ENCODE measurements around the gene RASSF1.

The RASSF1 gene

DNA sequence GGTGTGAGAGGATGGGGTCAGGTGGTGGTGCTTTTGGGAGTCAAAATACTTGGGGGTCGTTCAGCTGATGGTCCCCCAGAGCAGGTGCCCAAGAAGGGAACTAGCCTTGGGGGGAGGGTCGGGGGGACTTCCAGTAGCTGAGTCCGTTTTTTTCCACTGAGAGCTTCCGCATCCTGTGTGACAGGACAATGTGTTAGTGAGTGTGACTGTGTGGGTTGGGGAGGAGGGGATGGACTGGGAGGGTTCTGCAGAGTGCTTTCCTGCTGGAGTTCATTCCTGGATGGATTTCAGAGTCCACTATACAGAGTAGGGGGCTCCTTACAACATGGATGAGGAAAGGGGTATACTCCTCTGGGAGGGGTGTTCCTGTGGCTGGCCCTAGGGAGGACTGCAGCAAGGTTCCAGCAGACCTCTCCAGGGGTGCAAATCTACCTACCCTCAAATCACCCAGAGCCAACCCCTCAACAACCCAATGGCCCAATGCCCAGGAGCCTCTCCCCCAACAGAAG lies 17.5 kb downstream of the RASSF1 start:
- ATAC-seq (ENCODE audit: low read depth), result no peak
- peaks cover 39% of the 10 kb centered on the region for H3K36me3 ChIP-seq (ENCODE audit: low read depth)
- H3K27ac ChIP-seq (ENCODE audit: poor library complexity, severe bottlenecking), result peak overlapping the region; percentile 6
- no peaks in the 10 kb centered on the region for H3K4me1 ChIP-seq (ENCODE audit: insufficient read depth, poor library complexity, severe bottlenecking)
- no peak overlapping the region for H3K4me3 ChIP-seq (ENCODE audit: severe bottlenecking)
- no peaks in the 10 kb centered on the region for H3K27me3 ChIP-seq (ENCODE audit: insufficient read depth, poor library complexity, severe bottlenecking)
- TF ChIP-seq, protein P1, sequence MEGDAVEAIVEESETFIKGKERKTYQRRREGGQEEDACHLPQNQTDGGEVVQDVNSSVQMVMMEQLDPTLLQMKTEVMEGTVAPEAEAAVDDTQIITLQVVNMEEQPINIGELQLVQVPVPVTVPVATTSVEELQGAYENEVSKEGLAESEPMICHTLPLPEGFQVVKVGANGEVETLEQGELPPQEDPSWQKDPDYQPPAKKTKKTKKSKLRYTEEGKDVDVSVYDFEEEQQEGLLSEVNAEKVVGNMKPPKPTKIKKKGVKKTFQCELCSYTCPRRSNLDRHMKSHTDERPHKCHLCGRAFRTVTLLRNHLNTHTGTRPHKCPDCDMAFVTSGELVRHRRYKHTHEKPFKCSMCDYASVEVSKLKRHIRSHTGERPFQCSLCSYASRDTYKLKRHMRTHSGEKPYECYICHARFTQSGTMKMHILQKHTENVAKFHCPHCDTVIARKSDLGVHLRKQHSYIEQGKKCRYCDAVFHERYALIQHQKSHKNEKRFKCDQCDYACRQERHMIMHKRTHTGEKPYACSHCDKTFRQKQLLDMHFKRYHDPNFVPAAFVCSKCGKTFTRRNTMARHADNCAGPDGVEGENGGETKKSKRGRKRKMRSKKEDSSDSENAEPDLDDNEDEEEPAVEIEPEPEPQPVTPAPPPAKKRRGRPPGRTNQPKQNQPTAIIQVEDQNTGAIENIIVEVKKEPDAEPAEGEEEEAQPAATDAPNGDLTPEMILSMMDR (IDR thresholded peaks at IDR 0.05; ENCODE audit: poor library complexity, severe bottlenecking), result no peak
- no peaks in the 10 kb centered on the region for H3K9me3 ChIP-seq (ENCODE audit: severe bottlenecking)
- no peak for DNase-seq (ENCODE audit: low spot score)

DNA sequence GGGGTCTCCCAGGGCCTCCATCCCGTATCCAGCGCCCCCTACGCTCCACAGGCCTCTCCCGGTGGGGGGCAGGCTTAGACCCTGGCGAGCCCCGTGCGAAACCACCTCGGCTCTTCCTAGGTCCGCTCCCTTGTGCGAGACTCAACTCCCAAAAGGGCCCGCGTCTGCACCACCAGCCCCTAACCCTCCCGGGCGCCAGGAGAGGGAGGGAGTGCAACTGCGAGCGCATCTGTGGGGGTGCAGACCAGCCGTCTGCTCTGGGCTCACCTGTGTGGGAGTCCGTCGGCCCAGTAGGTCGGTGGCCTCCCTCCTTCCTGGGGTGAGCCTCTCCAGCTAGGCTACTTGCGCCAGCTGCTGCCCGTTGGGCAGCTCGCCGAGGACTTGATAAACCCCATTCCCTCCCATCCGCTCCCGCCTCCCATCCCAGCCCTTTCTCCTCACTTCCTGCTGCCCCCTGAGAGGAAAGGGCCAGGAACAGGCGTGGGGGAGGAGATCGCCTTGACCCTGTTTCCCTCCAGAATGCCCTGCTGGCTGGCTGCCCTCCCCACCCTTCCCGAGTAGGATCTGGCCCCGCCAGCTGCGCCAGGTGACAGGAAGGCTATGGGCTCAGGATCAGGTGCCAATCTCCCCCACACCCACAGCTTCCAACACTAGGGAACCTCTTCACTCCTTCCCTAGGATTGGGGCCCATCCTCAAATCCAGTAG lies 18.1 kb downstream of the RASSF1 start, which contains the start of gene HYAL2:
HYAL2 (minus strand) TSS at position 360 of the 706 bp plus-strand sequence. CDS start 2,256 bp downstream, outside the sequence.
- ATAC-seq (ENCODE audit: low read depth) (no peak), DNase-seq (ENCODE audit: low spot score) (peak; percentile 52)
- no peaks in the 10 kb centered on the region for H3K27me3 ChIP-seq (ENCODE audit: insufficient read depth, poor library complexity, severe bottlenecking)
- H3K27ac ChIP-seq (ENCODE audit: poor library complexity, severe bottlenecking), result peak within 1 kb of the TSS; percentile 59
- TF ChIP-seq, protein P1 (IDR thresholded peaks at IDR 0.05; ENCODE audit: poor library complexity, severe bottlenecking), result no peak
- H3K9me3 ChIP-seq (ENCODE audit: severe bottlenecking), result no peaks in the 10 kb centered on the region
- peaks cover 45% of the 10 kb centered on the region for H3K36me3 ChIP-seq (ENCODE audit: low read depth)
- peaks cover 5% of the 10 kb centered on the region for H3K4me1 ChIP-seq (ENCODE audit: insufficient read depth, poor library complexity, severe bottlenecking)
- peak within 1 kb of the TSS; percentile 83 for H3K4me3 ChIP-seq (ENCODE audit: severe bottlenecking)

DNA sequence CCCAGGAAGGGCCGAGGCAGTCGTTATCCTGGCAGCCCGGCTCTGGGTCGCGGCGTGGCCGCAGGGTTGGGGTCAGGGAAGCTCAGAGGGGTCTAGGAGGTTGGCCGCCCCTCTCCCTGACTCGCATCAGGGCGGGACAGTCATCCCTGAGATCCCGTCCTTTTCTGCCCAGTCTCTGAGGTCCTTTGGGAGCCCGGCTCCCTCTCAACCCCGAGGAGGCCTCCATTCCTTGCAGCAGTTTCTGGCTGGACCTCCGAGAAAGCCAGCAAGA lies 18.6 kb downstream of the RASSF1 start:
- peak overlapping the region; percentile 83 for H3K4me3 ChIP-seq (ENCODE audit: severe bottlenecking)

DNA sequence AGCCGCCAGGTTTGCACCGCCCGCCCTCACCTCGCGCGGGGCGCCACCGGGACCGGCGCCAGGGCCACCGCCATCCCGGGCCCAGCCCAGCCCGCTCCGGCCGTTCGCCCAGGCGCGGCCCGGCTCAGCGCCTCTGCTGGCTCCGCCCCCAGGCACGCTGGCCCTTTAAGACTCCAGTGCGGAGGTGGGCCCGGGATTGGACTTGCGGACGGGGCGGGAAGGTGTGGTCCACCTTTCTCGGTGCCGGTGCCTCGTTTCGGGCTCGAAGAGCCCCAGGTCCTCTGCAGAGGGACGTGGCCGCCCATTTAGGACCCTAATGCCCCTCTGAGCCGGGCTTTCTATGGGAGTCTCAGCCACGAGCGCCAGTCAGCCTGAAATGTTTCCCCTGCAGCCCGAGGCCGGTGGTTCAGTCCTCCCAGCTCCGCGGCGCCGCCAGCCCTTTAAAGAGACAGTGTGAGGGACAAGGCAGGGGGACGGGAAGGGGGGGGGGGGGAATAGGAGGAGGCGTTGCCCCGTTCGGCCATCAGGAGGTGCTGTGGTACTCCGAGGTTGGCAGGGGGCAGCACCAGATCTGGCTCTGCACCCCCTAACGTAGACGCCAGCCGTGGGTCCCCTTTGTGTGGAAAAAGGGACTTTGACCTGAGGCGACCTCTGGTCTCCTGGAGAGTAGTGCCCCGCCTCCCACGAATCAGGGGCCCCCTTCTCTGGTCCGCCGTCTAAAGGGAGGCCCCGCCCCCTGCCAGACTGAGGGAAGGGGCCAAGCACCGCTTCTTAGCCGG lies 19.1 kb downstream of the RASSF1 start:
- Histone ChIP-seq H3K4me1 (ENCODE audit: insufficient read depth, poor library complexity, severe bottlenecking) (peaks cover 12% of the 10 kb centered on the region), H3K4me3 (ENCODE audit: severe bottlenecking) (peak overlapping the region; percentile 83), H3K27ac (ENCODE audit: poor library complexity, severe bottlenecking) (peak overlapping the region; percentile 59), H3K9me3 (ENCODE audit: severe bottlenecking) (no peaks in the 10 kb centered on the region), H3K36me3 (ENCODE audit: low read depth) (peaks cover 42% of the 10 kb centered on the region), H3K27me3 (ENCODE audit: insufficient read depth, poor library complexity, severe bottlenecking) (no peaks in the 10 kb centered on the region)
- DNase-seq (ENCODE audit: low spot score), result peak; percentile 92
- TF ChIP-seq, protein P1 (IDR thresholded peaks at IDR 0.05; ENCODE audit: poor library complexity, severe bottlenecking), result peak; percentile 75
- ATAC-seq (ENCODE audit: low read depth), result peak; percentile 49

More for the DNA sequence above, 18.6 kb downstream of the RASSF1 start:
- Histone ChIP-seq H3K36me3 (ENCODE audit: low read depth) (peaks cover 47% of the 10 kb centered on the region), H3K4me1 (ENCODE audit: insufficient read depth, poor library complexity, severe bottlenecking) (peaks cover 10% of the 10 kb centered on the region), H3K9me3 (ENCODE audit: severe bottlenecking) (no peaks in the 10 kb centered on the region), H3K27me3 (ENCODE audit: insufficient read depth, poor library complexity, severe bottlenecking) (no peaks in the 10 kb centered on the region), H3K27ac (ENCODE audit: poor library complexity, severe bottlenecking) (peak overlapping the region; percentile 59)
- peak; percentile 41 for DNase-seq (ENCODE audit: low spot score)
- TF ChIP-seq, protein P1 (IDR thresholded peaks at IDR 0.05; ENCODE audit: poor library complexity, severe bottlenecking), result no peak
- ATAC-seq (ENCODE audit: low read depth), result no peak

Measured in RWPE2 (cell line).